HEK293T (cell line): ENCODE results near the gene TTC13.

Source experiments
- ELF4 ChIP-seq: fragments of 450-650 bp; IDR thresholded peaks from 2 replicates; pipeline ENCODE4 v1.6.1; 2017; ENCODE audit warnings: antibody characterized with exemption
- FOXK2 ChIP-seq: fragments of 450-650 bp; IDR thresholded peaks from 2 replicates; pipeline ENCODE4 v1.6.1; 2016; ENCODE audit warnings: mild to moderate bottlenecking

DNA sequence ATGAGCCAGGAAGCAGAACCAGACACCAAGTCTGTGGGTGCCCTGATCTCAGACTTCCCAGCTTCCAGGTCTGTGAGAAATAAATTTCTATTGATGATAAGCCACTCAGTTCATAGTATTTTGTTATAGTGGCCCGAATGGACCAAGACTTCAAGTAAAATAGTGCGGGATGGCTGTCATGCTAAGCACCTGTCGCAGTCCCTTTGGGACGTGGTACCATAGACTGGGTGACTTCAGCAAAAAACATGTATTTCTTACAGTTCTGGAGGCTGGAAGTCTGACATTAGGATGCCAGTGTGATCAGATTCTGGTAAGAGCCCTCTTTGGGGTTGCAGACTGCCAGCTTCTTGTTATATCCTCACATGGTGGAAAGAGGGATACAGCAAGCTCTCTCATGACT is 107.7 kb downstream of the TTC13 start:
- TF ChIP-seq FOXK2 (no peak), ELF4 (no peak)
